Hematopoietic multipotent progenitor cell treated with erythropoietin and hydrocortisone succinate and interleukin-3 and kit ligand, for 6 days (in vitro differentiated cells): ENCODE measurements around the gene RDH16.
A peak's percentile ranks its signal among the peaks of the same experiment; 100 is the strongest.

Experiments
- DNase-seq: peaks from one replicate; pipeline ENCODE4 v3.0.0-alpha.2; 2015

RDH16 gene

GRCh38 chr12:56957229-56958052, at the start of gene RDH16:
TSS of gene RDH16 (minus strand) at chr12:56957608. CDS start at chr12:56957462, 146 bp downstream.
- DNase-seq, result no peak

DNA sequence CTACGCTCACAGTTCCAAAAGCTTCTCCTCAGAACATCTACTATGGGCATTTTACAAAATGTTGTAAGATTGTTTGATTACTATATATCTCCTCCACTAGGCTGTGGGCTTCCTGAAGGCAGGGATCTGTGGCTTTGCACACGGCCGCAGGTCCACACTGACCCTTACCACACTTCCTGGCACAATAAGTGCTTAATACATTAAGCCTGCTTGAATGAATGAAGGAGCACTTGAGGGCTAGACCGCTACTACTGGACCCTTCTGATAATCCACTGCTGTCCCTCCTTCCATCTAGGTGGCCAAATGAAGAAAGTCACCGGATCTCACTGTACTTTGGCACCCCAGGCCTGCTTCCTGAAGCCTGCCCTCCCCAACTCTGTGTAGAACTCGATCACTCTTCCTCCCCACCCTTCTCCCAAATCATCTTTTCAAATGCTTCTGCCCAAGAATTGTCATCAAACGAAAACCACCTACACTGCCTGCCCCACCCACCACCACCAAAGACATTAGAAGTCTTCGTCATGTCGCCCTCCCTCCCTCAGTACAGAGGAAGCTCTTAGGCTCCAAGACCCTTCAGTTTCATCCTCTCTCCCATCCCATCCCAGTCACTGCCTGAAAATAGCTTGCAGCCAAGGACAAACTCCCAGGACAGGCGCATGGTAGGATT, 49.5 kb upstream of the RDH16 start:
- DNase-seq, result peak; percentile 56

DNA sequence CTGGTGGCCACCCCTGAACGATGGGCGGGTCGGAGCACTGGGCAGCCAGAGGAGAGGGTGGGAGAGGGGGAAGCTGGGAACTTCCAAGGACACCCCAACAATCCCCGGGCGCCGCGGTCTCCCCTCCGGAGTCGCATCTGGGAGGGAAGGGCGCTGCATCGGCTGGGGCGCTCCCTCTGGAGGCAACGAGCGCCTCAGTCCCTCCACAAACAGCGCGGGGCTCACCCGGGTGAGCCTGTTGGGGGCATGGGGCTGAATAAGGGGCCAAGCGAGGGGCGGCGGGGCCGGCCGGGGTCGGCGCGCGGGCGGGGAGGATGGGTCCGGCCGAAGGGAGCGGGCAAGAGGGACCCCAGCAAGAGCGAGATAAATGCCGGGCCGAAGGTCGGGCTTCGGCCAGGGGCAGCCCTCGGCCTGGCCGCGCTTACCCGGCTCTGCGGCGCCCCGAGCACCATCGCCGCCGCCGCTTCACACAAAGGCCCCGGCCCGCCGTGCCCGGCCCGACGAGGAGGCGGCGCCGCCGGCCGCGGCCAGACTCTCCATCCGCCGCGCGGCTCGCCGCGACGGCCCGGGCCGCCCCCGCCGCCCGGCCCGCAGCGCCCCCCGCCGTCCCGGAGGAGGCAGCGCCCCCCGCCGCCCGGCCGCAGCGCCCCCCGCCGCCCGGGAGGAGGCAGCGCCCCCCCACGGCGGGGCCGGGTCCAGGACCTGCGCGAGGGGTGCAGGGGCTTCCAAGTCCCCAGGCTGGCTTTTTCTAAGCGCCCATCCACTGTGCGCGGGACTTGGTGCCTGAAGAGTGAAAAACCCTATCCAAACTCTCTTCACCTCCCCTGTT, 48.8 kb upstream of the RDH16 start, which contains the start of gene ZBTB39:
Gene ZBTB39, minus strand, starts transcription at position 567 of the 829 bp plus-strand sequence. CDS start 1,629 bp downstream, outside the sequence.
- peak; percentile 73 for DNase-seq

DNA sequence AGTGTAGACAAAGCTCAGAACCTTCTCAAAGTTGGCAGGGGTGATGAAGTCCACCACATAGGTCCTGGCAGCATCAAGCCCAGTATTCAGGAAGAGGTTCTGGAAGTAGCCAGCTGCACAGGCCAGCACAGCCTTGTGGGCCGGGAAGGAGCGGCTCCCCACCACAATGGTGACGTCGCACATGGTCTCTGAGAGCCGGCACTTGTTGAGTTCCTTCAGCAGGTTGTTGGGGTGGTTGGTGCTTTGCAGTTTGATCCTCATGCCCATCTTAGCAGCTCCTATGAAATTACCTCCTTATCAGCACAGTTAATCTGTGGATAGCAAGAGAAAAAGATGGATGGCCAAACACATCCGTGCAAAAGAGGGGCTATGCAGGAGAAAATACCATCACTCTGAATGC, 47.2 kb upstream of the RDH16 start:
- no peak for DNase-seq

DNA sequence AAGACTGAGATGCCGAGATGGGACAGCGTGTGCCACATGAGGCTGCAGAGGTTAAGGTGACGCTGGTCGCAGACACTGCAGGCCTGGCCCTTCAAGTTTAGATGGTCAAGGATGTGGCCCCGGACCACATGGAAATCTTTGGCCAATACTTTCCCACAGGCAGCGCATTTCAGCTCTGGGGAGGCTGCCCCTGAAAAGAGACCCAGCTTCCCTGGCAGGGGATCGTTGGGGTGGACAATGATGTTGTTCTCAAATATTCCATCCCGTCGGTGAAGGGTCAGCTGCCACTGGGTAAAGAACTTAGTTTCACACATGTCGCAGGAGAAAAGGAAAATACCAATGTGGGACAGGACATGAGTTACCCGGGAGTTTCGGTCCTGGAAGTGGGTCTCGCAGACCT, 46.0 kb upstream of the RDH16 start:
- DNase-seq, result no peak

- DNase-seq, result peak; percentile 86
These were observed 44.1 kb upstream of the RDH16 start for GRCh38 chr12:57001448-57001906.

DNA sequence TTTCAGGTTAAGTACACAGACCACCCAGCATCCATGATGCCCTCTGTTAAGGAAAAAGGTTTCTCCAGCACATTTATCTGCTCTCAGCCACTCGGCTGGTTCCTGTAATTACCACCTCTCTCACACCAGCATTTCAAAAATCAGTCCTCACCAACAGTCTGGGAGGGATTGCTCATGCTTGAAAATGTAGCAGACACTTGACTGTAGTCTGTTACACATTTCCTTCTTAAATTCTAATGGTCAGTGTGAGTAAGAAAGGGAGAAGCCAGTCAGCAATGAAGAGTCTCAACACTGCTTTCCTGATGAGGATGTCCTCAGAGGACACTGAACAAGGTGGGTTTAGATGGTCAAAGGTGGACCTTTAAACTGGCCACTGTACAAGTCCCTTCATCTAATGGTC, 43.0 kb upstream of the RDH16 start:
- DNase-seq, result no peak

- DNase-seq, result no peak
These were observed 42.0 kb upstream of the RDH16 start for GRCh38 chr12:56999456-56999855.

DNA sequence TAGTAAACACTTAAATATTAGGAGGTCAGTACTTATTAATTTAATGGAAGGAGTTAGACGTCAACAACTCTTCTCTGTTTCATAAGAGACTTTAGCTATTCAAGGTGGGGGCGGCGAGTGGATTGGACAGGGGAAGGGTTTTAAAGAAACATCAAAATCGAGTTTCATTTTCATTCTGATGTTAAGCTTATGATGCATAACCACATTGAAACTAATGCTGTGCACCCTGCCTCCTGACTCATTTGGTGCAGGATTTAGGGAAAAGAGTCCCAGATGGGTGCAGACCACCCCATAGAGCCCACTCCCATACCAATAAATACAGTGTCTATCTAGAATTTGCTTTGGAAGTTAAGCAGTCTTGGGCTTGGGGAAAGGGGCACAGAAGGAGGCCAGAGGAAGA, 41.6 kb upstream of the RDH16 start:
- DNase-seq, result no peak

DNA sequence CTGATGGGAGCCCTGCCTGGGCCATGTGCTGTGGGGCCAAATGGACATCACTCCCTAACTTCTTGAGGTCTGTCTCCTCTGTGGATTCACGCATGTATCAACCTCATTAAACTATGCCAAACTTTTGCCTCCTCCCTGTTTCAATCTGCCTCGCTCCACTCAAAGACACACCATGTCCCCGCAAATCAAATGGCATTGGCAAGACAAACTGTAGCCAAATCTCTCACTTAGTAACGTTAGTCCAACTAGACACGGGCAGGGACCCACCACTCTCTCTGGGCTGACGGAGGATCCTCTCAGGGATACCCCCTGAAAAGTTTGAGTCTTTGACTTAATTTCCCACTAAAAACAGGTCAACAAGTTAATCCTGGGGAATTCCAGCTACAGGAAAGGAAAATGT, 40.9 kb upstream of the RDH16 start:
- DNase-seq, result no peak

- no peak for DNase-seq
These were observed 39.6 kb upstream of the RDH16 start for GRCh38 chr12:56996793-56997545.

DNA sequence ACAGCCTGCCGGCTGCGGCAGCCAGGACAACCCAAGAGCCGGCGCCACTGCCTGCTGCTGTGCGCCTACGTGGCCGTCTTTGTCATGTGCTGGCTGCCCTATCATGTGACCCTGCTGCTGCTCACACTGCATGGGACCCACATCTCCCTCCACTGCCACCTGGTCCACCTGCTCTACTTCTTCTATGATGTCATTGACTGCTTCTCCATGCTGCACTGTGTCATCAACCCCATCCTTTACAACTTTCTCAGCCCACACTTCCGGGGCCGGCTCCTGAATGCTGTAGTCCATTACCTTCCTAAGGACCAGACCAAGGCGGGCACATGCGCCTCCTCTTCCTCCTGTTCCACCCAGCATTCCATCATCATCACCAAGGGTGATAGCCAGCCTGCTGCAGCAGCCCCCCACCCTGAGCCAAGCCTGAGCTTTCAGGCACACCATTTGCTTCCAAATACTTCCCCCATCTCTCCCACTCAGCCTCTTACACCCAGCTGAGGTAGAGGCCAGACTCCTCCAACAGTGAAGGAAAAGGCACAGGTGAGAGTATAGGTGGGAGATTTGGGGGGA, 38.6 kb upstream of the RDH16 start:
- no peak for DNase-seq

DNA sequence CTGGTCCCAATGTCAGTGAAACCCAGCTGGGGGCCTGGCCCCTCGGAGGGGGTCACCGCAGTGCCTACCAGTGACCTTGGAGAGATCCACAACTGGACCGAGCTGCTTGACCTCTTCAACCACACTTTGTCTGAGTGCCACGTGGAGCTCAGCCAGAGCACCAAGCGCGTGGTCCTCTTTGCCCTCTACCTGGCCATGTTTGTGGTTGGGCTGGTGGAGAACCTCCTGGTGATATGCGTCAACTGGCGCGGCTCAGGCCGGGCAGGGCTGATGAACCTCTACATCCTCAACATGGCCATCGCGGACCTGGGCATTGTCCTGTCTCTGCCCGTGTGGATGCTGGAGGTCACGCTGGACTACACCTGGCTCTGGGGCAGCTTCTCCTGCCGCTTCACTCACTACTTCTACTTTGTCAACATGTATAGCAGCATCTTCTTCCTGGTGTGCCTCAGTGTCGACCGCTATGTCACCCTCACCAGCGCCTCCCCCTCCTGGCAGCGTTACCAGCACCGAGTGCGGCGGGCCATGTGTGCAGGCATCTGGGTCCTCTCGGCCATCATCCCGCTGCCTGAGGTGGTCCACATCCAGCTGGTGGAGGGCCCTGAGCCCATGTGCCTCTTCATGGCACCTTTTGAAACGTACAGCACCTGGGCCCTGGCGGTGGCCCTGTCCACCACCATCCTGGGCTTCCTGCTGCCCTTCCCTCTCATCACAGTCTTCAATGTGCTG, 38.0 kb upstream of the RDH16 start:
- DNase-seq, result no peak

GRCh38 chr12:56994231-56994746, 36.9 kb upstream of the RDH16 start:
- DNase-seq, result no peak

GRCh38 chr12:56993346-56993745, 35.9 kb upstream of the RDH16 start:
- DNase-seq, result no peak

DNA sequence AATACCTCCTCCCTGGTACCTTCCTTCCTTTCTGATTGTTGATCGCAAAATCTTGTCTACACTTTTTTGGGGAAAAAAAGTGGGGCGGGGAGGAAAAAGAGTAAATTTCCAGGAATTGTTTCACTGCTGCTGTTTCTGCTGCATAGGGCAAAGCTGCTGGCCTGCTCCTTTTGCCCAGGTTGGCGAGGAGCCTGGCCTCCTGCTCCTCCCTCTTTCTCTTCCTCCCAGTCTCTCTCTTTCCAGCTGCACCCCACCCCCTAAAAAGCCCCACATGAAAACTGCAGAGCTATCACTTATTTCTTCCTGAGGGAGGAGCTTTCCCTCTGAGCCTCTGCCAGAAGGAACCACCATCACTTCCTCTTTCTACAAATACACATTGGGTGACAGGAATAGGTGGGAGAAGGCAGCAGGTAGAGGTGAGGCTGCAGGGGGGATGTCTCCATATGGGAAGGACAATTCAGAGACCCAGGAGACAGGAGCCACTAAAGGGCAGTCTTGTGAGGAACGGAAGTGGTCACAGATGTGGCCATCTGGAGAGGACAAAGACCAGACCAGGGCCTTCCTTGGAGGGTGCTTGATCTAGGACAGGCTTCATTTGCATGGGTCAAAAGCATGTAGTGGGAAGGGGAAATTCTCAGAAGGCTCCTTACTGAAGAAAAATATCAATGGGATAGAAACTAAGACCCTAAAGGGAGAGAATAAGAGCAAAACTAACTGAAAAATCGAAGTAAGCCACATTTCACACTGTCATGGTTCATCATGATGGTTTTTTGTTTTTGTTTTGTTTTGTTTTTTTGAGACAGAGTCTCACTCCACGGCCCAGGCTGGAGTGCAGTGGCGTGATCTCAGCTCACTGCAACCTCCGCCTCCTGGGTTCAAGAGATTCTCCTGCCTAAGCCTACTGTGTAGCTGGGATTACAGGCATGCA, 34.2 kb upstream of the RDH16 start:
- peak; percentile 49 for DNase-seq

- no peak for DNase-seq
These were observed 33.4 kb upstream of the RDH16 start for GRCh38 chr12:56990648-56991318.

- no peak for DNase-seq
These were observed 32.6 kb upstream of the RDH16 start for GRCh38 chr12:56989861-56990610.
